Right forelimb (tissue), 1 donor: ENCODE results near the gene TEX44.
"Not testable (repeated sequence)": the region's sequence is repeated elsewhere in the genome, so short reads cannot be mapped to it uniquely, and the experiment has no call there.

Source experiments
- DNase-seq: peaks from one replicate; pipeline ENCODE4 v3.0.0-alpha.2; 2018

The TEX44 gene

DNA sequence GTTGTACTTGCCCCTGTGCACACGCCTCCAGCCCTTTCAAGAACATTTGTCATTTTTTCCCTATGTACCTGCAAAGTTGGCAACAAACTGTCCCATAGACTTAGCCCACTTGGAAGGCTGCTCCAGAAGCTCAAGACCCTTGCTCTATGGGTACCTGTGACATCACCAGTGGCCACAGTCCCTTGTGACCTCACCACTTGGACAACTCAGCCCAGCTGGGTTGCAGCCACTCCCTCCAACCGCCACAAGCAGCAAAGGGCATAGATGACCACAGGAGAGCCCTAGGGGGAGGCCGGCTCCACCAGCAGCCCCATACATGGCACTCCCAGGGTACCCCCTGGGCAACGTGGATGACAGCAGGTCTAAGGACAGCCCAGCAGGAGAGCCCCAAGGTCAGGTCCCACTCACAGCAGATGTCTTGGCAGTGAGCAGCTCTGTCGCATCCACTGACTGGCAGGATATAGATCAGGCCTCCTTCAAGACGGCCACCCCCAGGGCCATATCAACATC is at the start of gene TEX44:
TSS of gene TEX44 (plus strand) at position 229 of the 510 bp plus-strand sequence. CDS start at position 317, 88 bp downstream.
- DNase-seq: no peak

DNA sequence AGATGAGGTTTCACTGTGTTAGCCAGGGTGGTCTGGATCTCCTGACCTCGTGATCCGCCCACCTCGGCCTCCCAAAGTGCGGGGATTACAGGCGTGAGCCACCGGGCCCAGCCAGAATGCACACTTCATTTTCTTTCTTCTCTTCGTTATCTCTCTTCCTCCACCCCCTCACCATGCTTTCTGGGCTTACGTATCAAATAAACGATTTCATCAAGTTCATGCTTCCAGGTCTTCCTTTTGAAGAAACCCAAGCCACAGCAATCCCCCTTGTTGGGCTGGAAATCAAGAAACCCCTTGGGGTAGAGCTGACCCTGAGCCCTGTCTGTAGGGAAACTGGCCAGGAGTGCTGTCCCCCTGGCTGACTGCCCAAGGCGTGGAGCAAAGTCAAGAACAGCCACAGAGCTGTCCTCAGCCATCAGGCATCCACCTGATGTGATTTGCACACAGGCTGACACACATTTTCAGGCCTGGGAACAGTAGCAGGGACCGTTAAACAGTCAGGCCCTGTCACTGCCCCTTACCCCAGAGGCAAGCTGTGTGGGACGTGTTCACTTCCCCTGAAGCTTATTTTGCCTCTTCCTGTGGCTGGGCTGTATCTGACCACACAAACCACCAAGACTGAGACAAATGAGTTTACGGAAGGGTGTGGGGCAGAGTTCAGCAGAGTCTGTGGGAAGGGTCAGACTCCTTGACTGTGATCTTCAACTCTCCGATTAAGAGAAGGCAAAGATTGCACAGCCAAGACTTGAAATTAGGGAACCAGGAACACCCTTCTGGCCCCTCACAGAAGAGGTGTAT is 47.4 kb upstream of the TEX44 start:
- no peak for DNase-seq

DNA sequence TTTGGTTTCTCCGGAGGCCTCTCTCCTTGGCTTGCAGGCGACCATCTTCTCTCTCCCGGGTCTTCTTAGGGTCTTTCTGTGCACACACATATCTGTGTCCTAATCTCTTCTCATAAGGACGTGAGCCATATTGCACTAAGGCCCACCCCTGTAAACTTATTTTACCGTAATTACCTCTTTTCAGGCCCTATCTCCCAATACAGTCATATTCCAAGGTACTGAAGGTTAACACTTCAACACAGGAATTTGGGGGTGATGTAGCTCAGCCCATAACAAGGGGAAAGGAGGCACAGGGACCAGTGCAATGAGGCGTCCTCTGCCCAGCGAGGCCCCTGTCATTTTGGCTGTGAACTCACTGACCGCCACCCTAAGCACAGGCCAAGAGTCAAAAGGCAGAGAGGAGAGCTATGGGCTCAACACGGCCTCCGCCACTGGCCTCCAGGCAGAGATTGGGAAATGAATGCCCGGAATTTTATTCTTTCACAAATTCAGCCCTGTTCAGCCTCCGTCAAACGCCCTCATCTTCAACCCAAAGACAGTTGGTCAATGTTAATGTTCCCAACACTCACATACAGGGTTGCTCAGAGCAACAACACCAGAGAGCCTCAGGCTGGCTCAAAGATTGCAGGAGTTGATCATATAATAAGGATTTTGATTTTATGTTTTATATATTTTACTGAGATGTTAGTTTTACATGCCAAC is 46.5 kb upstream of the TEX44 start:
- DNase-seq: no peak

DNA sequence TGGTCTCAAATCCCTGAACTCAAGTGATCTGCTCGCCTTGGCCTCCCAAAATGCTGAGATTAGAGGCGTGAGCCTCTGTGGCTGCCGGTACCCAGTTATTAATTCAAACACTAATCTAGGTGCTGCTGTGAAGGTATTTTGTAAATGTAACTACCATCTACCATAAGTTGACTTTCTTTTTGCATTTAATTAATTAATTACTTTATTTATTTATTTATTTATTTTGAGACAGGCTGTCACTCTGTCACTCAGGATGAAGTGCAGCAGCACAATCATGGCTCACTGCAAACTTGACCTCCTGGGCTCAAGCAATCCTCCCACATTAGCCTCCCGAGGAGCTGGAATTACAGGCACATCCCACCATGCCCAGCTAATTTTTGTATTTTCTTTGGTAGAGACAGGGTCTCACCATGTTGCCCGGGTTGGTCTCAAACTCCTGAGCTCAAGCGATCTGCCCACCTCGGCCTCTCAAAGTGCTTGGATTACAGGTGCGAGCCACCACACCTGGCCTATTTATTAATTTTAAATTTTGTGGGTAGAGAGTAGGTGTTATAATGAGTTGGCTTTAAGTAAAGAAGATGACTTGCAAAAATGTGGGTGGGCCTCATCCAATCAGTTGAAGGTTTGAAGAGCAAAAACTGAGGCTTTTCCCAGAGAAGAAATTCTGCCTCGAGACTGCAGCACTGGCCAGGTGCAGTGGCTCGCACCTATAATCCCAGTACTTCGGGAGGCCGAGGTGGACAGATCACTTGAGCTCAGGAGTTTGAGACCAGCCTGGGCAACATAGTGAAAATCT is 45.2 kb upstream of the TEX44 start:
- DNase-seq: no peak

DNA sequence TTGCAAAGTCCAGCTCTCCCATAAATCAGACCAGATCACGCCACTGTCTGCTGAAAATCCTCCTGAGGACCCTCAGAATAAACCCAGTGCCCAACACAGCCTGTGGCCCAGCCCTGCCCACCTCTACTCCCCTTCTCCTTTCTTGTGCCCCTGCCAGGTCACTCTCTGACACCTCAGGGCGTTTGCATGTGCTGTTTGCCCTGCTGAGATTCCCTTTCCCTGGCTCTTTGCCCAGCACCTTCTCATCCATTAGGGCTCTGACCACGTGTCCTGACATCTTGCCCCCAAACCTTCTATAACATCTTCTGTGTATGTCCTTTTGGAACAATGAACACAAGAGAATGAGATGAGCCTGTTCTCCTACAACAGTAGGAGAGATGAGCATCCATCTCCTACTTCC is 43.9 kb upstream of the TEX44 start:
- DNase-seq: no peak

DNA sequence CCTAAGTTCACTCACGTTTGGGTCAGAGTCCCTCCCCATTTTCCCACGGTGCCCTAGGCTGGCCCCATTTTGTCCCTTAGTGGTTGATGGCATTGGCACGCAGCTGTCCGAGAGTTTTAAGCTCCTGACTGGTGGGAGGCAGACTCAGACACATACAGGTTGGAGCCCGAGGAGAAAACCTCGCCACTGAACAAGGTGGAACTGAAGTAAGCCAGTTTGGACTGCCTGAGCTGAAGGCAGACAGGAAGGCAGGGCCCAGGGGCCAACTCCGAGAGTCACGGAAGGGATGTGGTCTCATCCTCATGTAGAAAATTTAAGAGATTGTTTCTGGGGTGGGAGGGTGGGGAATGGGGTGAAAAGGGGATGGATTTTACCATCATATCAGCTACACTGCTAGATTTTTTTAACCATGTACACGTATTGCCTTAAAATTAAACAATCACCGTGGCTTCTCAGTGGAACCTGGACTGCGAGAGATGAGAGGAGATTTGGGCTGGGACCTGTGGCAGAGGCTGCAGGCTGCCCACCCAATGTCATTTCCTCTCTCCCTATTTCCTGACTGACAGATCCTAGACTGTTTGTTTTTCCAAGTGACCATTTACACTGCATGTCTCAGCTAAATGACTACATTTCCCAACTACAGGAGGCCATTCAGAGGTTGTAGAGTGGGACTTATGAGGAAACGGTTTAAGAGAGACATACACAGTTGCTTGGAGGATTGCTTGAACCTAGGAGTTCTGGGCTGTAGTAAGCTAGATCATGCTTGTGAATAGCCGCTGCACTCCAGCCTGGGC is 43.0 kb upstream of the TEX44 start:
- no peak for DNase-seq

DNA sequence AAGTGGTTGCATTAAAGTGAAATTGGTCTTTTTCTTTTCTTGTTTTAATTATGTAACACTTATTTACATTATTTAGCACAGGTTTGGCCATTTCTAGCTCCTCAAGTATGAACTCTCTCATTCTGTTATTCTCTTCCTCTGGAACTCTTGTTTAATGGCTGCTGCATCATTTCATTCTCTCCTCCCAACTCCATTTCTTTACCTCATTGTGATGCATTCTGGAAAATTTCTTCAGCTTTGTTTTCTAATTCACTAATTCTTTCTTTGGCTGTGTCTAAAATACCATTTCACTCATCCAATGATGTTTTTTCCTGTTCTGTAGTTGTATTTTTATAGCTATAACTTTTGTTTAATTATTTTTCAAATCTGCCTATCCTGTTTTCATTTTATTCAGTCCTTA is 39.9 kb upstream of the TEX44 start:
- DNase-seq: no peak

DNA sequence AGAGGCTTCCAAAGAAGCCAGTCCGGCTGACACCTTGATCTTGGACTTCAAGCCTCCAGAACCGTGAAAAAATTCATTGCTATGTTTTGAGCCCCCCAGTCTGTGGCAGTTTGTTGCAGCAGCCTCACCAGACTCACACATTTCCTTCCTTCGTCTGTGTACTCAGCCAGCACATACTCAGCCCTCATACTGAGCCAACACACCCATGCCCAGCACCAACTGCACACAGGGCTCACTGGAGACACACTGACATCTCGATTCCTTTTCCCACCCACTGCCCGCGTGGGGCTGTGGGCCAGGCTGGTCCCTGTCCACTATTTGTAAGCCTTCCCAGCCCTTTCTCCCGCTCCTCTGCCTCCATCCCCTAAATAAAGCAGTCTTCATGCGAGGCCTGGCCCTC is 38.3 kb upstream of the TEX44 start:
- no peak for DNase-seq

DNA sequence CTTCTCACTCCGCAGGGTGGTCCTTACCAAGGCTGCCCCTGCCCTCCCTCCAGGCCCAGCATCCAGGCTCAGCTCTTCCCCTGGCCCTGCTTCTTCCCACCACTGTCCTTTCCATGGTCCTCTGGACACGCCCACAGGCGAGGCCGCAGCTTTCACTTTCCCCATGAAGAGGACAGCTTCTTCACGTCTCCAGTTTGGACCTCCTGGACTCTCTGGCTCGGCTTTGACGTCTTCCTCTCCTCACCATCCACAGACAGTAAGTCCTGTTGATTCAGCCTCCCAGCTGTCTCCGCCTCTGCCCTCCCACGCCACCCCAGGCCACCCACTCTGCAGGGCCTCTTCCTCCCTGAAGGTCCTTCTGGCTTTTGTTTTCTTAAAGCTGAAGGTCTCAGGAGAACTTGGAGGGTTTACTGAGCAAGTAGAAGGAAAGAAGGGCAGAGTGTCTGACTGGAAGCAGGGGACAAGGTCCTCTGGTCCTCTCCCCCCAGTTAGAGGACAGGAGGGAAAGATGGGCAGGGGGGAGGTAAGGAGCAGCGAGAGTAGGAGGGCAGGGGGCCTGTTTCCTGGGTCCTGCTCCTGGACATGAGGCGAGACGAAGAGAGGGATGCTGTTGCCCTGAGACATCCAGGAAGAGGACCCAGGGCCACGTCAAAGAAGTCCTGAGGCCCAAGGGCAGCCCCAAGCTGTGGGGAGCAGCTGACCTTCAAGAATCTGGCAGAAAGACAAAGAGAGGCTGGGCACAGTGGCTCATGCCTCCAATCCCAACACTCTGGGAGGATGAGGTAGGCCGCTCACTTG is 37.7 kb upstream of the TEX44 start:
- no peak for DNase-seq

DNA sequence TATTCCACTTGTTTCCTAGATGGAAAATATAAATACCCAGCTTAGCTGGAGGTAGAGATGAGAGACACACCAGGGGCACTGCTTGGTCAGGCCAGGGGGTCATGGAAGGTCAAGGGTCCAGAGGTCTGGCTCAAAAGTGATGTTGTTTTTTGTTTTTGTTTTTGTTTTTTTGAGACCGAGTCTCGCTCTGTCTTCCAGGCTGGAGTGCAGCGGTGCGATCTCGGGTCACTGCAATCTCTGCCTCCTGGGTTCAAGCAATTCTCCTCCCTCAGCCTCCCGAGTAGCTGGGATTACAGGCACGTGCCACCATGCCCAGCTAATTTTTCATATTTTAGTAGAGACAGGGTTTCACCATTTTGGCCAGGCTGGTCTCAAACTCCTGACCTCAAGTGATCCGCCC is 36.2 kb upstream of the TEX44 start:
- not testable (repeated sequence) for DNase-seq

DNA sequence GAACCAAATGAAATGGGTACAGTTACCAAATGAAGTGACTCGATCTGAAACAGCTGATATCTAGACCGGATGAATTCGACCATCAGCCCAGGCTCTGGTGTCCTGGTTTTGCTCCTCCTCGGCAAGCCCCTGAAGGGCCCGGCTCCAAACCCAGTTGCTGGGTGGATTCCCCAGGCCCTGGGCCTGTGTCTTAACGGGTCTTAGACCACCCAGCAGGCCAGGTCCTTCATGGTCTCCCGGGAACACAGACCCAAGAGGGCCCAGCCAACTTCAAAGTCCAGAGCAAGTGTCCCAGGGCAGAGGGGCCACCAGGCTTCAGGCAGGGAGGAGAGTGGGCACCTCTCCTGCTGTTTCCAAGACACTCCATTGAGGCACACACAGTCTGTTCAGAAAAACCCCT is 35.7 kb upstream of the TEX44 start:
- no peak for DNase-seq

DNA sequence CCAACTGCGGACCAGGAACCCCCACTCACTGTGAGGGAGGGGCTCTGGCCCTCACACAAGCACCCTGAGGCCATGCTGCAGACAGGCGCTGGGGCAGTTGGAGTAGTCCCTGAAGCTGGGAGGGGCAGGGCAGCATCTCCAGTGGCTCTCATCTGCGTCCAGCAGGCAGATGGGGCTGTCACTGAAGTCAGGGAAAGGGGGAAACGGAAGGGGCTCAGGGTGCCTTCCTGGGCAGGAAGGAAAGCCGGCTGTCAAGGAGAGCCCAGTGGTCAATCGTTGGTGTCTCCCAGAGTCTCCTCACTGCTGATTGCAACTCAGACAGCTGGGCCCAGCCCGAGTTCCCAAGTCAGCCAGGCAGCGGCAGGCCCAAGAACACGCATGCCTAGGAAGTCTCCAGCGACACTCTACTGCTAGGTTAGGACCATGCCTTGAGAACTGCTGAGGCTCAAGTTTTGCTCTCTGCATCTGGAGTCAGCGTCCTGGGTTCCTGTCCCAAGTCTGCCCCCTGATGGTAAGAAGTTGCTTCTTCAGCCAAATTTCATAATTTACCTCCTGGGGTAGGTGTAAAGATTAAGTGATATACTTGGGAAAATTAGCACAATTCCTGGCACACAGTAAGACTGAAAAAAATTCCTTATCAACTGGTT is 35.0 kb upstream of the TEX44 start:
- DNase-seq: peak; percentile 65

DNA sequence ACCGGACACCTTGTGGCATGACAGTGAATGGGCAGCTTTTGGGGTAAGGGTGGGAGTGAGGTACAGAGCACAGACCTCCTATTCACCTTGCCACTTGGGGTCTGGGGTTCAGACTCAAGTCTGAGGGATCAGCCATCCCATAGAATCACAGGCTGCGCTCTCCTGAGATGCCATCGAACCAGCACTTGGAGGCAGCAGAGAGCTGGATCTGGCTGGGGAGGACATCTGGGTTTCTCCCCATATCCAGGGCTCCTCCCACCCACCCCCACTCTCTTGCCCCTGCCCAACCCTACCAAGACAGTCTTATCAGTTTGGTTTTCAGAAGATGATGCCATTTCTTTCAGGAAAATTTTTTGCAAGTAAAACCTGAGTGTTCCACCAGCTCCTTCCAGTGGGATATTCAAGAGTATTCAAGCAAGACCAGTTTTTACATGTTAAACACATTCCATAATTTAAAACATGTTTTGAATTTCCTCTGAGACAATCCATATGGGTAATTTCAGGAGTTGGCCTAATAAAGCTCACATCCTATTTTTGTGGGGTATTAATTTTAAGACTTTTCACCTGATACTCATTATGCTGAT is 29.2 kb upstream of the TEX44 start:
- peak; percentile 62 for DNase-seq

DNA sequence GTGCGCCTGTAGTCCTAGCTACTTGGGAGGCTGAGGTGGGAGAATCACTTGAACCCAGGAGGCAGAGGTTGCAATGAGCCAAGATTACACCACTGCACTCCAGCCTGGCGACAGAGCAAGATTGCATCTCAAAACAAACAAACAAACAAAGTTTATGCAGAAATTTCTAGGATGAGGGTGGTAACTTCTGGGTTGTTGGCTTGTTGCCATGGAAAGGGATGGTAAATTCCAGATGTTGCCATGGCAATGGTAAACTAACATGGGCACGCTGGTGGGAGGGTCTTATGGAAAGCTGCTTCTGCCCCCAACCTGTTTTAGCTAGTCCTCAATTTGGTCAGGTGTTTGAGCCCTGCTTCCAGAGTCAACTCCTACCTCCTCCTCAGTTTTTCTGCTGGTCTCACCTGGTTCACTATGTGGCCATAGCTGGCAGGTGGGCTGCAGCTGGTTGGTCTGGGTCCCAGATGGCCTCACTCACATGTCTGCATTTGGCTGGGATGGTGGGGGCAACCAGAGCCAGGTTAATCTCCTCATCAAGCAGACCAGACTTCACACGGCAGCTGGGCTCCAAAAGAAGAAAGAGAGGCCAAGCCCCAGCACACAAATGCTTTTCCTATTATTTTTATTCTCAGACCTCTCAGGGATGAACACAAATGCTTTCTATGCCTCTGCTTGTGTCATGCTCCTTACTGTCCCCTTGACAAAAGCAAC is 26.6 kb upstream of the TEX44 start:
- no peak for DNase-seq

DNA sequence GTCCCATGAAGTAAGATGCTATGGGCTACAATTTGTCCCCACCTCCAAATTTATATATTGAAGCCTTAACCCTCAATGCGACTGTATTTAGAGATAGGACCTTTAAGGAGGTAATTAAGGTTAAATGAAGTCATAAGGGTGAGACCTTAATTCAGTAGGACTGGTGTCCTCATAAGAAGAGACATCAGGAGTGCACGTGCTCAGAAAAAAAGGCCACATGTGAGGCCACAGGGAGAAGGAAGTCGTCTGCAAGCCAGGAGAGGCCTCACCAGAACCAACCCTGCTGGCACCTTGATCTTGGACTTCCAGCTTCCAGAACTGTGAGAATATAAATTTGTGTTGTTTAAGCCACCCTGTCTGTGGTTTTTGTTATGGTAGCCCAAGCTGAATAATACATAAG is 25.5 kb upstream of the TEX44 start:
- DNase-seq: no peak

DNA sequence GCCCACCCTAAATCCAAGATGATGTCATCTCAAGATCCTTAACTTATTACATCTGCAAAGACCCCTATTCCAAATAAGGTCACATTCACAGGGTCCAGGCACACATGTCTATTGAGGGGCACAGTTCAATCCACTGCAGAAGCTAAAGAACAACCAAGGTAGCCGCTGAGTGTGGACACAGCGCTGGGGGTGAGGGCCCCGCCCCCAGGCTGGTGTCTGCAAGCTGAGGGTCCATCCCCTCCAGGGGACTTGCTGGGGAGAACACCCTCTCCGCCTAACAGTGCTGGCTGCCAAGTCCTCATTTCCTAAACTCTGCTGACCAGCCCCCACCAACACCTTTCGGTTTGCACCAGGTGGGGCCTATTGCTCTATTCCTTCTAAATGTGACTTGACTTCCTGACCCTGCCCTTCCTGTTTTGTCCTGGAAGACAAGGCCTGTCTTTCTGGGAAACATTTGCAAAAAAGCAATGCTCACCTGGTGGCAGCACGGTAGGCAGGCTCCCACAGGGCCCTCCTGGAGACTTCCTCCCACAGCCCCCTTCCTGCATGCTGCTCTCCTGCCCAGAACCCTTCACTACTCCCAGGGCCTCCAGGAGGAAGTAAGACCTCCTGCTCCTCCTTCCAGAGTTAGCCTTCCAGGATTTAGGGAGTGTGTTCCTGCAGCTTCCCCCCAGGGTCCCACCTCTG is 24.4 kb upstream of the TEX44 start:
- DNase-seq: no peak

DNA sequence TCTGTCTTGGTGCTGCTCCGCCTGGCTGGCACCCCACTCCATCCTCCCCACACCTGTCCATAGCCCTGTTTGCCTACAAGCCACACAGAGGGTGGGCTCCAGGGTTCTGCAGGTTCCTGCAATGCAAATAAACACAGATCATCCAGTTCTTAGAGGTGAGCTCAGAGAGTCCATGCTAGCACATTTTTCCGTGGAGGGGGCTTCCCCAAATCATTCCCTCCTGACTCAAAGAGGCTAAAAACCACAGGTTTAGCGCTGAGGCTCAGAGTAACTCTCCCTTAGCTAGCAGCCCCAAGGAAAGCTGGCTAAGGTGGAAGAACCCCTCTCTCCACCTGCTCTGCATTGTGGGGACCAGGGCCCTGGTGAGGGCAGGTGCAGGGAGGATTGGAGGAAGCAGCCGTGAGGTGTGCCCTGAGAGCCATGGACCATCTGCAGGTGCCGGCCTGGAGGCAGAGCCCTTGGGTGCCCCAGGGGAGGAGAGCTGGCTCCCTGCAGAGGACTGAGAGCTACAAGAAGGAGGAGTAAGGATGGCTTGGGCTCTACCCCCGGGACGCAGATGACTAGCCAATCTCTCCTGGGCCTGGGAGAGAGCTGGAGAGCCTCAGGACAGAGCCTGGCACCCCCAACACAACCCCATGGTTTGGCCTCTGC is 23.8 kb upstream of the TEX44 start:
- no peak for DNase-seq

DNA sequence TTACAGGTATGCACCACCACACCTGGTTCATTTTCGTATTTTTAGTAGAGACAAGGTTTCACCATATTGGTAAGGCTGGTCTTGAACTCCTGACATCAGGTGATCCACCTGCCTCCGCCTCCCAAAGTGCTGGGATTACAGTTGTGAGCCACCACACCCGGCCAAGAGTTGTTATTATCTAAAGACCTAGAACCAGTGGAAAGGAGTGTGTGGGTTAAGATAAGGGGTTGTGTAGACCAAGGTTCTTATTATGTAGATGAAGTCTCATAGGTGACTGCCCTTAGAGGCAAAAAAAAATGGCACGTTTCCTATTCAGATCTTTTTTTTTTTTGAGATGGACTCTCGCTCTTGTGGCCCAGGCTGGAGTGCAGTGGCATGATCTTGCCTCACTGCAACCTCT is 21.7 kb upstream of the TEX44 start:
- DNase-seq: not testable (repeated sequence)

DNA sequence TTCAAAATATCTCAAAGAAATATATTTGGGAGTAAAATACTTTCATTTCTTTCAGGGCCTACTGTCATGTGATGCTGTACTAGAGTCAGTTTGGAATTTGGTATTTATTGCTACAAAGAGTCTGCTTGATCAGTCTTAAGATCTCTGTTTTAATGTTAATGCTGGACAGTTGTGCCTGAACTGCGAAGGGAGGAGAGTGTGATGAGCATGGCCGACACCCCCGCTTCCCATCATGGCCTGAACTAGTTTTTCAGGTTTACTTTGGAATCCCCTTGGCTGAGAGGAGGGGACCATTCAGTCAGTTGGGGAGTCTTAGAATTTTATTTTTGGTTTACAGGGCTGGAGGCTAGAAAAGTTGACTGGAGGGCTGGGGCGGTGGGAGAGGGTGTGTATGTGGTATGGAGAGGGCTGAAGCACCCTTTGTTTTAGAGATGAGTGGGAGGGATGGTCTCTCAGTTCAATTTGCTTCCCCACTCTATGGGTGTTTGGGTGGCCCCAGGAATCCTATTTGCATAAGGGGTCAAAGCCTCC is 20.9 kb upstream of the TEX44 start:
- DNase-seq: no peak
